Choroid plexus epithelial cell (primary cell): ENCODE measurements around the gene ST8SIA3.

ENCODE experiments used
- DNase-seq: peaks from one replicate; pipeline ENCODE4 v3.0.0-alpha.2; 2010; ENCODE audit warnings: low read depth
- H3K4me3 ChIP-seq: 2 replicates; pipeline ENCODE4 v1.5.1; 2011; ENCODE audit warnings: low read depth, mild to moderate bottlenecking, control low read depth, low read length, moderate library complexity
- CTCF ChIP-seq: conservative IDR thresholded peaks from 2 replicates; pipeline ENCODE4 v1.5.1; 2011; ENCODE audit warnings: low read depth, mild to moderate bottlenecking, control low read depth, inconsistent platforms, low read length, moderate library complexity

ST8SIA3 gene

GRCh38 chr18:57328665-57329064, 23.7 kb upstream of the ST8SIA3 start:
- TF ChIP-seq CTCF = no peak
- no peak for DNase-seq
- no peak overlapping the region for H3K4me3 ChIP-seq

DNA sequence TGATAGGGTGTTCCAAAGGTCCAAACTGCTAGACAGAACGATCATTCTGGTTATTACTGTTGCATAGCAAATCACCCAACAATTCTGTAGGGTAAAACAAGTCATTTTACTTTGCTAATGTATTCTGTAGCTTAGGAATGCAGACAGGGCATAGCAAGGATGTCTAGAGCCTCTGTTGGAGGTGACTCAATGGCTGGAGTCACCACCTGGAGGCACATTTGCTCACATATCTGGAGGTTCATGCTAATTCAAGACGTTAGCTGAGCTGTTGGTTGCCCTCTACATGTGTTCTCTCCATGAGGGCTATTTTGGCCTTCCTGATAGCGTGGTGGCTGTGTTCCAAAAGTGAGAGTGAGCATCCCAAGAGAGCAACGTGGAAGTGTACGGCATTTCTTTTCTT, 22.5 kb upstream of the ST8SIA3 start:
- no peak for TF ChIP-seq CTCF
- DNase-seq = no peak
- no peak overlapping the region for H3K4me3 ChIP-seq

- no peak for DNase-seq
- no peak for TF ChIP-seq CTCF
- no peak overlapping the region for H3K4me3 ChIP-seq
Measured at GRCh38 chr18:57331718-57332117, 20.6 kb upstream of the ST8SIA3 start.

DNA sequence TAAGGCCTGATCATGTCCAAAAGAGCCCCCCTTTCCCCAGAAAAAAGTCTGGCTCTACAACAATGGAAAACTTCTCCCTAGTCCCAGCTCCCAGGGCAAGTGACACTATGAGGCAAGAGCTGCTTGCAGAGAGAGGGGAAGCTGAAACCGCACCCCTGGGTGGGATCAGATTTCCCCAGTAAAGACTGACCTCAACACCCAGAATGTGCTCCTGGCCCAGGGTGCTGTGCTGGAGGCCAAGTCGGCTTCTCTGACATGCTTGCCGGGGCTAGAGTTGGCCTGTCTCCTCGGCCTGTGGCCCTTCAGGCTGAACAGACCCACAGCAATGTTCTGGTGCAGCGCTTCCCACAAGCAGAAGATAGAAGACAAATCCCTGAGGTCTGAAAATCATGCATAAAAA, 18.4 kb upstream of the ST8SIA3 start:
- DNase-seq = no peak
- H3K4me3 ChIP-seq = no peak overlapping the region
- TF ChIP-seq CTCF = no peak

GRCh38 chr18:57334383-57334782, 18.0 kb upstream of the ST8SIA3 start:
- no peak overlapping the region for H3K4me3 ChIP-seq
- no peak for DNase-seq
- no peak for TF ChIP-seq CTCF

- TF ChIP-seq CTCF = no peak
- DNase-seq = no peak
- H3K4me3 ChIP-seq = no peak overlapping the region
Measured at GRCh38 chr18:57336343-57336742, 16.0 kb upstream of the ST8SIA3 start.

GRCh38 chr18:57337890-57338289, 14.5 kb upstream of the ST8SIA3 start:
- no peak for TF ChIP-seq CTCF
- DNase-seq = no peak
- H3K4me3 ChIP-seq = no peak overlapping the region
